K562 (cell line): Measurements from ENCODE around the gene GRID2IP. TPM values are rescaled to one million over a fixed set of nuclear protein-coding genes. Genes with fewer than 3 reads are reported as not detected.

ENCODE experiments used
- ATAC-seq: fragments of 200-7000 bp; cut with Tn5 transposase; 3 replicates; pipeline ENCODE4 v1.9.1; 2020; ENCODE audit warnings: moderate library complexity
- BruUV-seq: library from RNA; stranded (reverse); fragments of 400-500 nt; replicated peaks from 2 replicates; lab custom pipeline; 2021; lab: Mats Ljungman, UMichigan
- CTCF ChIA-PET: fragments of 300-600 bp; formaldehyde crosslinking; extraction: SDS; loops from one replicate; lab custom pipeline; 2021; ENCODE audit warnings: low intra/inter-chr PET ratio; lab: Yijun Ruan, JAX
- POLR2A ChIA-PET: fragments of 300-600, 350-650 bp; sonication (Branson Sonifier 250); formaldehyde crosslinking; extraction: SDS; loops from one replicate; lab custom pipeline; 2021; ENCODE audit warnings: antibody characterized with exemption, inconsistent platforms; lab: Yijun Ruan, JAX
- DNase-seq, 4 experiments: peaks; one replicate each; pipeline versions ENCODE4 v3.0.0 to v3.0.0-alpha.2; 2011 to 2018; ENCODE audit warnings: low spot score in 3 of 4, mixed read lengths in 3 of 4; ENCODE audit errors: extremely low read depth in 1 of 4
- FAIRE-seq: peaks from 2 replicates; lab custom pipeline; 2011; peaks lifted over from hg19 to GRCh38; lab: Jason Lieb, UNC
- H2AFZ ChIP-seq: 2 replicates; pipeline ENCODE4 v1.6.0; 2011; ENCODE audit warnings: low read depth, low read length, control low read depth, inconsistent platforms
- H3K27ac ChIP-seq: fragments of 200-600 bp; 3 replicates; pipeline ENCODE4 v1.8.0; 2011; ENCODE audit warnings: low read depth, mild to moderate bottlenecking, control low read depth, inconsistent platforms, low read length, moderate library complexity, mixed read lengths; ENCODE audit errors: extremely low read depth
- H3K27me3 ChIP-seq, 2 experiments: fragments of 300-600 bp in 1 of 2; 2 replicates in 1 of 2; 3 replicates in 1 of 2; pipeline versions ENCODE4 v1.6.0 to v1.8.0; 2011; ENCODE audit warnings: inconsistent platforms in 2 of 2, low read length in 2 of 2, mild to moderate bottlenecking in 1 of 2, mixed read lengths in 1 of 2, moderate library complexity in 1 of 2; ENCODE audit not compliant: control insufficient read depth in 2 of 2, insufficient read depth in 2 of 2
- H3K36me3 ChIP-seq: fragments of 300-600 bp; 3 replicates; pipeline ENCODE4 v1.8.0; 2011; ENCODE audit warnings: mild to moderate bottlenecking, low read length, inconsistent platforms; ENCODE audit not compliant: control insufficient read depth, insufficient read depth
- H3K4me1 ChIP-seq, 2 experiments: fragments of 200-600 bp in 1 of 2; replicated peaks in 1 of 2; 2 replicates in 1 of 2; 3 replicates in 1 of 2; pipeline versions ENCODE4 v1.5.1 to v1.8.0; 2011; ENCODE audit warnings: inconsistent platforms in 2 of 2, low read length in 2 of 2, mild to moderate bottlenecking in 1 of 2, mixed read lengths in 1 of 2, moderate library complexity in 1 of 2; ENCODE audit not compliant: control insufficient read depth in 2 of 2, insufficient read depth in 2 of 2
- H3K4me2 ChIP-seq: 2 replicates; pipeline ENCODE4 v1.6.1; 2011; ENCODE audit warnings: low read length, control low read depth, inconsistent platforms, mixed read lengths; ENCODE audit not compliant: insufficient read depth
- H3K4me3 ChIP-seq: fragments of 200-600 bp; sonication (generic), shearing (Covaris generic); 2 replicates; pipeline ENCODE4 v1.5.1; 2016; ENCODE audit warnings: control low read depth, inconsistent platforms
- H3K79me2 ChIP-seq: fragments of 200-600 bp; 3 replicates; pipeline ENCODE4 v1.8.0; 2011; ENCODE audit warnings: low read length, inconsistent platforms; ENCODE audit not compliant: control insufficient read depth, insufficient read depth
- H3K9ac ChIP-seq, 2 experiments: 2 replicates each; pipeline versions ENCODE4 v1.6.0 to v1.6.1; 2011; ENCODE audit warnings: low read depth in 2 of 2, low read length in 2 of 2, control low read depth in 1 of 2, inconsistent platforms in 1 of 2, mild to moderate bottlenecking in 1 of 2, mixed read lengths in 1 of 2; ENCODE audit not compliant: insufficient read depth in 1 of 2
- H3K9me1 ChIP-seq: one replicate; pipeline ENCODE4 v1.6.0; 2011; ENCODE audit warnings: inconsistent platforms, mild to moderate bottlenecking, low read length, moderate library complexity; ENCODE audit not compliant: control insufficient read depth, insufficient read depth
- H3K9me3 ChIP-seq: replicated peaks from 2 replicates; pipeline ENCODE4 v1.5.1; 2011; ENCODE audit warnings: low read depth, low read length, inconsistent platforms; ENCODE audit not compliant: control insufficient read depth, insufficient read depth
- H4K20me1 ChIP-seq: replicated peaks from 2 replicates; pipeline ENCODE4 v1.6.1; 2011; ENCODE audit warnings: low read length, inconsistent platforms, mixed read lengths; ENCODE audit not compliant: control insufficient read depth, insufficient read depth
- BCLAF1 ChIP-seq, 2 experiments: fragments of 450-650 bp in 1 of 2; IDR thresholded peaks; 2 replicates each; pipeline ENCODE4 v1.6.1; 2011 to 2017; ENCODE audit warnings: low read depth in 2 of 2, antibody characterized with exemption in 1 of 2, borderline replicate concordance in 1 of 2, low read length in 1 of 2, mild to moderate bottlenecking in 1 of 2, mixed read lengths in 1 of 2; ENCODE audit not compliant: control insufficient read depth in 1 of 2
- BRF1 ChIP-seq: IDR thresholded peaks from 3 replicates; pipeline ENCODE4 v1.6.1; 2011; ENCODE audit warnings: borderline replicate concordance, mild to moderate bottlenecking; ENCODE audit not compliant: insufficient read length; ENCODE audit errors: extremely low read depth
- CHD2 ChIP-seq: IDR thresholded peaks from 2 replicates; pipeline ENCODE4 v1.6.1; 2011; ENCODE audit warnings: low read depth, low read length
- CREB5 ChIP-seq: fragments of 250-450 bp; sonication (Bioruptor Pico); IDR thresholded peaks from 2 replicates; pipeline ENCODE4 v1.5.0; 2020; ENCODE audit warnings: mild to moderate bottlenecking
- E2F5 ChIP-seq: sonication (generic); formaldehyde crosslinking; IDR thresholded peaks from 2 replicates; pipeline ENCODE4 v1.8.0; 2022; ENCODE audit warnings: mild to moderate bottlenecking, missing genetic modification reagents
- MAFK ChIP-seq: IDR thresholded peaks from 2 replicates; pipeline ENCODE4 v1.6.1; 2011; ENCODE audit warnings: low read length, improper control_type of control experiment
- PCBP1 ChIP-seq: fragments of 200-400 bp; formaldehyde crosslinking; IDR thresholded peaks from 2 replicates; pipeline ENCODE4 v1.6.1; 2018; ENCODE audit warnings: mild to moderate bottlenecking, low read depth, low read length; ENCODE audit not compliant: poor library complexity, severe bottlenecking
- RAD21 ChIP-seq, 2 experiments: fragments of 250-450 bp in 1 of 2; fragments of 450-650 bp in 1 of 2; sonication (Bioruptor Pico) in 1 of 2; formaldehyde crosslinking in 1 of 2; IDR thresholded peaks in 1 of 2; conservative IDR thresholded peaks in 1 of 2; 2 replicates each; pipeline versions ENCODE4 v1.4.0 to v1.8.0; 2020 to 2022; ENCODE audit warnings: mild to moderate bottlenecking in 2 of 2, moderate library complexity in 1 of 2
- SLC30A9 ChIP-seq: fragments of 250-450 bp; sonication (Bioruptor Pico); IDR thresholded peaks from 2 replicates; pipeline ENCODE4 v1.8.0; 2022; ENCODE audit warnings: mild to moderate bottlenecking, moderate library complexity
- ZFP36 ChIP-seq: fragments of 150-350 bp; IDR thresholded peaks from 2 replicates; pipeline ENCODE4 v1.6.1; 2018; ENCODE audit warnings: low read length, low read depth; ENCODE audit not compliant: partially characterized antibody
- ZNF224 ChIP-seq: sonication (generic); formaldehyde crosslinking; IDR thresholded peaks from 2 replicates; pipeline ENCODE4 v1.8.0; 2022; ENCODE audit warnings: mild to moderate bottlenecking, missing genetic modification reagents
- WGBS: fragments of 100-300 bp; shearing (Covaris generic); methylation state at CpG from one replicate; pipeline ENCODE4 v1.1.6; 2016; ENCODE audit warnings: low coverage, mixed read lengths; ENCODE audit not compliant: insufficient coverage; ENCODE audit errors: missing lambda C conversion rate; 5-methylcytosine and 5-hydroxymethylcytosine counted together
- in situ Hi-C: fragments of 300-500 bp; cut with MboI; formaldehyde crosslinking; loops from 4 replicates; pipeline ENCODE4 v1.15.0; 2018; ENCODE audit warnings: inconsistent platforms, mixed read lengths
- intact Hi-C: fragments of 100-400 bp; cut with micrococcal nuclease; formaldehyde crosslinking; loops from 2 replicates; pipeline ENCODE4 v1.14.2; 2022
- polyA plus RNA-seq, 8 experiments: library from polyadenylated mRNA; depleted of rRNA in 4 of 8; stranded (reverse) in 5 of 8; unstranded in 3 of 8; fragments of >200 nt; fragmentation: Nextera tagmentation in 2 of 8; fragmentation: Illumina TruSeq in 1 of 8; extraction: Ambion mirVana in 2 of 8; extraction: Trizol in 1 of 8; gene quantifications; 2 replicates each; pipeline versions ENCODE4 v1.2.1 to v1.2.3, GENCODE V29; 2011 to 2014; ENCODE audit warnings: inconsistent platforms in 1 of 8, missing spikeins in 1 of 8
- total RNA-seq, 7 experiments: library from RNA; depleted of rRNA in 6 of 7; stranded (reverse); fragments of >200 nt in 6 of 7; fragmentation: Illumina TruSeq in 2 of 7; extraction: Trizol in 2 of 7; gene quantifications; 2 replicates each; pipeline versions ENCODE4 v1.2.1 to v1.2.3, GENCODE V29; 2011 to 2021; ENCODE audit warnings: low replicate concordance in 1 of 7
- TF ChIP-seq, protein P1 (sequence below): fragments of 450-650 bp; IDR thresholded peaks from 2 replicates; pipeline ENCODE4 v1.6.1; 2017; ENCODE audit warnings: antibody characterized with exemption

GRID2IP gene
- total and polyA plus RNA-seq, 9 of the 15 experiments (the other 6 are each of a cell fraction or from before 2014, with no cell fraction given), result not detected

GRCh38 chr7:6497637-6497905 is 53.7 kb downstream of the GRID2IP start (continued):
- TF ChIP-seq PCBP1 (no peak), E2F5 (CRISPR knock-in tag) (no peak)

GRCh38 chr7:6496842-6497636 is 54.2 kb downstream of the GRID2IP start:
- Histone ChIP-seq H3K27me3 (peaks cover 2 to 4% of the 10 kb centered on the region in 2 experiments; a peak in 2 of 5 replicates), H3K9me3 (no peaks in the 10 kb centered on the region), H3K79me2 (no peaks in the 10 kb centered on the region), H4K20me1 (0 out of 2 replicates have a peak, but pooled peaks cover 4% of the 10 kb centered on the region), H2AFZ (no peak overlapping the region), H3K27ac (no peak overlapping the region), H3K36me3 (no peaks in the 10 kb centered on the region), H3K9ac (no peak overlapping the region; a peak in 1 of 4 replicates), H3K4me3 (no peak overlapping the region), H3K9me1 (no peaks in the 10 kb centered on the region), H3K4me1 (peaks cover 0 to 17% of the 10 kb centered on the region in 2 experiments; a peak in 3 of 5 replicates), H3K4me2 (no peak overlapping the region)
- WGBS, result 37% methylated on average over 16 of the region's 19 CpGs
- intact Hi-C loops (no loop called here), in situ Hi-C loops (no loop called here)
- FAIRE-seq (no peak), ATAC-seq (no peak), DNase-seq (no peak)
- ChIA-PET CTCF (no interaction called here), POLR2A (interaction anchor here (0.6 to 0.7 kb wide), 2 partner anchors 18 to 22 kb away, joined by 3 read pairs; no protein-coding TSS in a partner anchor)
- no TSS peak for BruUV-seq
- TF ChIP-seq MAFK, result no peak
- TF ChIP-seq, protein P1, sequence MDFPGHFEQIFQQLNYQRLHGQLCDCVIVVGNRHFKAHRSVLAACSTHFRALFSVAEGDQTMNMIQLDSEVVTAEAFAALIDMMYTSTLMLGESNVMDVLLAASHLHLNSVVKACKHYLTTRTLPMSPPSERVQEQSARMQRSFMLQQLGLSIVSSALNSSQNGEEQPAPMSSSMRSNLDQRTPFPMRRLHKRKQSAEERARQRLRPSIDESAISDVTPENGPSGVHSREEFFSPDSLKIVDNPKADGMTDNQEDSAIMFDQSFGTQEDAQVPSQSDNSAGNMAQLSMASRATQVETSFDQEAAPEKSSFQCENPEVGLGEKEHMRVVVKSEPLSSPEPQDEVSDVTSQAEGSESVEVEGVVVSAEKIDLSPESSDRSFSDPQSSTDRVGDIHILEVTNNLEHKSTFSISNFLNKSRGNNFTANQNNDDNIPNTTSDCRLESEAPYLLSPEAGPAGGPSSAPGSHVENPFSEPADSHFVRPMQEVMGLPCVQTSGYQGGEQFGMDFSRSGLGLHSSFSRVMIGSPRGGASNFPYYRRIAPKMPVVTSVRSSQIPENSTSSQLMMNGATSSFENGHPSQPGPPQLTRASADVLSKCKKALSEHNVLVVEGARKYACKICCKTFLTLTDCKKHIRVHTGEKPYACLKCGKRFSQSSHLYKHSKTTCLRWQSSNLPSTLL, result no peak
- TF ChIP-seq SLC30A9 (CRISPR knock-in tag), result no peak
- TF ChIP-seq RAD21 (CRISPR knock-in tag; conservative IDR thresholded peaks at IDR 0.05 in 1 of 2, IDR thresholded peaks at IDR 0.05 in 1 of 2), result no peak
- TF ChIP-seq ZNF224 (CRISPR knock-in tag), result no peak
- TF ChIP-seq CREB5 (CRISPR knock-in tag), result no peak
- TF ChIP-seq BCLAF1 (IDR thresholded peaks at IDR 0.05; ENCODE audit: borderline replicate concordance in 1 of 2, control insufficient read depth in 1 of 2, low read depth in 2 of 2, low read length in 1 of 2), result no peak
- no peak for TF ChIP-seq ZFP36
- TF ChIP-seq BRF1, result no peak
- no peak for TF ChIP-seq CHD2
